GM12874 (cell line): Measurements from ENCODE around the gene NDUFS8.

Source experiments
- TF ChIP-seq, protein P1 (sequence below): IDR thresholded peaks from 2 replicates; pipeline ENCODE4 v1.5.1; 2011; ENCODE audit warnings: low read depth, mild to moderate bottlenecking, control low read depth, low read length, moderate library complexity; ENCODE audit not compliant: insufficient read depth

The NDUFS8 gene

DNA sequence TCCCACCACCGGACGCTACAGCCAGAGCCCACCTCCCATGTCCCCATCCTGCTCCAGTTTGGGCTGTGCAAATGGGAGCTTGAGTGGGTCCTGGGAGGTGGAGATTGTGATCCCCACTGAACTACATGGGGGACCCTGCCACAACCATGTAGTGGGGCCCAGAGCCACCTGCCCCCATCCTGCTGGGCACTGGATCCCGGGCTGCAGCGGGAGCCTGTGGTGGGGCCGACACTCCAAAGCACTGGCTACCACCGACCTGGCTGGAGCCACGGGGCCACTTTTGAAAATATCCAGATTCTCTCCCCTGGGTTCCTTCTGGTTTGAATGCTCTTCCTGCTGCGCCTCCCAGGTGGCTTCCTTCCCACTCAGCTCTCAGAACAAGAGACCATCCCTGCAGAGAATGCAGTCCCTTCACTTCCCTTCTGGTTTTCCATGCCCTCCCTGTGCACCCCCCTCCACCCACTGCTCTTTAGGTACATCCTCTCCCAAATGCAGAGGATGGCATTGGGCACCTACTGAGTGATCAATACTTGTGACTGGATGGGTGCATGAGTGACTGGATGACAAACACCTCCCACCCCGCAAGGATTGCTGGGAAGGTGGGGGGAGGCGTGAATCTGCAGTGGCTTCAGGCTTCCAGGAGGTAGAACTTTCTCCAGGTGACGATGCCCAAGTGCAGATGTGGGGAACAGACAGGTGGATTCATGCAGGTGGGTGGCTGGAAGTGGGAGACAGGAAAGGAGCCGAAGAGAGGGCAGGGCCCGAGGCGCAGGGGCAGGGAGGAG, 25.7 kb upstream of the NDUFS8 start:
- TF ChIP-seq, protein P1, sequence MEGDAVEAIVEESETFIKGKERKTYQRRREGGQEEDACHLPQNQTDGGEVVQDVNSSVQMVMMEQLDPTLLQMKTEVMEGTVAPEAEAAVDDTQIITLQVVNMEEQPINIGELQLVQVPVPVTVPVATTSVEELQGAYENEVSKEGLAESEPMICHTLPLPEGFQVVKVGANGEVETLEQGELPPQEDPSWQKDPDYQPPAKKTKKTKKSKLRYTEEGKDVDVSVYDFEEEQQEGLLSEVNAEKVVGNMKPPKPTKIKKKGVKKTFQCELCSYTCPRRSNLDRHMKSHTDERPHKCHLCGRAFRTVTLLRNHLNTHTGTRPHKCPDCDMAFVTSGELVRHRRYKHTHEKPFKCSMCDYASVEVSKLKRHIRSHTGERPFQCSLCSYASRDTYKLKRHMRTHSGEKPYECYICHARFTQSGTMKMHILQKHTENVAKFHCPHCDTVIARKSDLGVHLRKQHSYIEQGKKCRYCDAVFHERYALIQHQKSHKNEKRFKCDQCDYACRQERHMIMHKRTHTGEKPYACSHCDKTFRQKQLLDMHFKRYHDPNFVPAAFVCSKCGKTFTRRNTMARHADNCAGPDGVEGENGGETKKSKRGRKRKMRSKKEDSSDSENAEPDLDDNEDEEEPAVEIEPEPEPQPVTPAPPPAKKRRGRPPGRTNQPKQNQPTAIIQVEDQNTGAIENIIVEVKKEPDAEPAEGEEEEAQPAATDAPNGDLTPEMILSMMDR: no peak

DNA sequence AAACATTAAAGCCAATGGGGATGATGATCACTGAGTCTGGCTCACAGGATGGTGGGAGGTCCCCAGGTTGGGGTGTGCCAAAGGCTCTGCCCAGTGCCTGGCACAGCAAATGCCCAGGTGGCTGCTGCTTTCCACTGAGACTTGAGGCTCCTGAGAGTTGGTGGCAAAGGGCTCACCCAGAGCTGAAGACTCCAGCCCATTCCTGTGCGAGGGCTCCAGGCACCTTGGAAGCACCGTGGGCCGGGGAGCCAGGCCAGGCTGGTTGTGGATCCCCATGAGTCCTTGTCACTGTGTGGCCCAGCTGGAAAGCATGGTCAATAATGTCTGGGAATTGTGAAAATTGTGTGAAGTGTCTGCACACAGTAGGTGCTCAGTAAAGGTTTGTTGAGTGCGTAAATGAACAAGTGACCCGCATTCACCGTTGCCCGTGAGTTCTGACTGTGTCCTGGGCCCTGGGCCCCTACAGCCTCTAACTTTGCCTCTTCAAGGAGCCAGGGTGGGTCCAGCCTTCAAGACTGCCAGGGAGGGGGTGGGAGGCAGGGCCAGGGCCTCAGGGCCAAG, 23.8 kb upstream of the NDUFS8 start:
- TF ChIP-seq, protein P1: no peak

DNA sequence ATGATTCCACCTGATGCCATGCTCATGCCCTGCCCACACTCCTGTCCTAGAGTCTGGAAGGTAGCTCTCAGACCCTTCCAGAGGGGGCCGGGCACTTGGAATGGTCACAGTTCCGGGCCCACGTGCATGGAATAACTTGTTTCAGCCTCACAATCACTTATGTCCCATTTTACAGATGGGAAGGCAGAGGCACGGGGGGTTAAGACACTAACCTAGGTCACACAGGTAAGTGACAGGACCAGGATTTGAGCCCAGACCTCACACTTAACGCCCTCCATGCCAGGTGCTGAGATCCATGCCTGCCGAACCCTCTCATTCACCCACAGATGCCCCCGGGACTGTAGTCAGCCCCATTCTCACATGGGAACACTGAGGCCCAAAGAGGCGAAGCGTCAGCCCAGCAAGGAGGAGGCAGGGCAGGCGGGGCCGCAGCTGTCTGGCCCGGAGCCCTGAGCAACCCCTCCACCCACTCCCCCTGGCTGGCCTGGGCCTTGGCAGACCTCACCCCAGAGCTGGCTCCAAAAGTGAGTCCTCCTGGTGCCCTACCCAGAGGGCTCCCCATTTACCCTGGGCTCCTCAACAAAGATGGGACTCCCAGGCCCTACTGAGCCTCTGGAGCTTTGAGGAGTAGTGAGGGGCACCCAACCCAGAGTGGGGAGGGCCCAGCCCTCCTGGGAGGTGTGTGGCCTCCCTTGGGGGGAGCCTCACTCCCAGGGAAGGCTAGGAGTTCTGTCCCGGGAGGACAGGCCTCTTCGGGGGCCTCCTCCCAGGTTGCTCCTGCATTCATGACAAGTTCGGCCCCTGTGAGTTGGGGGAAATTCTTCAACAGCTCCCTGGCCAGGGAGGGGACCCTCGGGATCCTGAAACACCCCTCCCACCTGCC, 22.7 kb upstream of the NDUFS8 start:
- TF ChIP-seq, protein P1: no peak

DNA sequence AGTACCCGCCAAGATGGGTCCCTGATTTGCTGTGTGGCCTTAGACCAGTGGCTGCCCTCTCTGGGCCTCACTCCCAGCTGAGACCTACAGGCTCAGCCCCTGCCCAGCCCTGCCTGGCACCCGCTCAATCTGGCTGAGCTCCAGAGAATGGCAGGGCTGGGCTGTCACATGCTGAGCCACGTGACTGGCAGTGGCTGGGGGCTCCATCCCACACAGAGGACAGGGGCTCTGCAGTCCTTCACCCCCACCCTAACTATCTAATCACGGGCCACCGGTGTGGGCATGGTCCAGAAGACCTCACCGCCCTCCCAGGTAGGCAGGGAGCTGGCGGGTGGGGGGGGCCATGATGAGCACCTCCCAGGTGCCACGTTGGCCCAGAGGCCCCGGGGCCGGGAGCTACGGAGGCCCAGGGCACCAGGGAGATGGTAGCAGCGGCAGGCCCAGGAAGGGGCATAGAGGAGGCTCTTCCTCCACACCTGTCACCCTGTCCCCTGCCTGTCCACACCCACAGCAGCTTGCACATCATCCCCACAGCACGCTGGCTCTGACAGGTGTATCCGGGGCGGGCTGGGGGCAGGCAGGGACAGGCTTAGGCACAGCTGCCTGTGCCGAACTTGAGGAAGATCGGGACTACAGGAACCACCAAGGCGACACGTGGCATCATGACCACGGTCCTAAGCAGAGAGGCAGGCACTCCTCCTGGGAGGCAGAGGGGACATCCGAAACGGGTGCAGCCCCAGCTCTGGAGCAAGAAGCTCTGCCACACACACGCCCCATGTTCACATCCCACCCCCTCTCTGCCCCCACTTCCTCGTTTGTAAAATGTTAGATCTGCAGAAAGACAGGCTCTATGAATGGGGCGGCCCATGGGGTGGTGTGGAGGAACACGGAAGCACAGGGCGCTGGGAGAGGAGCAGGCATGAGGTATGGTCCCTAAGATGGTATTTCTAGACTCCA, 21.8 kb upstream of the NDUFS8 start:
- TF ChIP-seq, protein P1: no peak

DNA sequence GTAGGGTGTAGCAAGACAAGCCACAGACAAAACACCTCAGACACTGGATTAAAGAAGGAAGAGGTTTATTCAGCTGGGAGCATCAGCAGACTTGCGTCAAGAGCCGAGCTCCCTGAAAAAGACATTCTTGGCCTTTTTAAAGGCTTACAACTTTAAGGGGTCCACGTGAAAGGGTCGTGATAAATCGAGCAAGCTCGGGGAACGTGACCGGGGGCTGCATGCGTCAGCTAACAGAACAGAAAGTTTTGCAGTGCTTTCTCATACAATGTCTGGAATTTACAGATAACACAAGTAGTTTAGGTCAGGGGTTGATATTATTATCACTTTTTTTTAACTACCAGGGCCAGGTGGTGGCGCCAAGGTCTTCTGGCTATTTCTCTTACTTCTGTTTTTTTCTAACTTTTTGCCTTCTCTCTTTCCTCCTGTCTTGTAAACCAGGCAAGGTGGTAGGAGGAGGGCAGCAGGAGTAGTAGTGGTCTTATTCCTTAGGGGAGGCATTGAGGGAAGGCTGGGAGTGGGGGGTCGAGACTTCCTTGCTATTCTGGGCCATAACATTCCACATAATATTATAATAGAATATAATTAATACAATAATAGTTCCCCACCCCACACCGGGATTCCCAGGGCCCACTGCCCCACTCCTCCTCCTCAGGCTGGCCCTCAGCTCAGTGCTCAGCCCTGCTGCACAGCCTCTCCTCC, 20.9 kb upstream of the NDUFS8 start:
- TF ChIP-seq, protein P1: peak; percentile 36

DNA sequence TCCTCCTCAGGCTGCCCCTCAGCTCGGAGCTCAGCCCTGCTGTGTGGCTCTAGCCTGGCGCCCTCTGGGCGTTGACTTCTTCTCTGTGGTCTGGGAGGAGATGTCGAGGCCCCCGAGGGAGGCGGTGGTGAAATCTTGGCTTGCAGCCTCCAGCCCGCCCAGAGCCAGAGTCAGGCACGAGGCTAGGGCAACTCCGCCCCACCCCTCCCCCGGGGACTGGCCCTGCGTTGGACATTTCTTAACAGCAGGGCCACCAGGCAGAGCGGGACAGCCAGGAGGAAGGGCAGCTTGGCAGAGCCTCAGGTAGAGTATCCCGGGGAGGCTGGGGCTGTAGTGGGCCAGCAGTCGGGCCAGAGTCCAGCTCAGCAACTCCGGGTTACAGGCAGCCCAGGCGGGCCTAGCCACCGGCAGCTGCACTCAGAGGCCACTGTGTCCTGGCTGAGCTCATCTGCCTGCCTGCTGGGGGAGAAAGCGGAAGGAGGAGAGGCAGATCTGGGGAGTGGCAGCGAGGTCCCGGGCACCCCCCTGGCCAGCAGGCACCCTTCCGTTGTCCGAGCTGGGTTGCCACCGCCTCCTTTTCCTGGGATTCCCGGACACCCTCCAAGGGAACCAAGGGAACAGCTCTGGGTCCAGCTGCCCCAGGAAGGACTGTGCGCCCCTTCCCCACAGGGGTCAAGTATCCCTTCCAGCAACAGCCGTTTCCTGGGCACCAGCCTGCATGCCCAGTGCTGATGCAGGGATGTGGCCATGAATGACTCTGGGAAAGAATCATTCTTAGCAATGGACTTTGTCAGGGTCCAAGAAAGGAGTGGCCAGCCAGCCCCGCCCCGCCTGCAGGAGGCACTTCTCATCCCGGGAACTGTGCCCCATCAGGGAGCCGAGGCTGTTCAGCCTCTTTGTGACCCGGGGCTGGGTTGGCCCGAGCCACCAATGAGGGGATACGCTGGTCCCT, 20.1 kb upstream of the NDUFS8 start, which contains the start of gene ALDH3B1:
ALDH3B1 (plus strand) TSS at position 238 of the 952 bp plus-strand sequence. CDS start 4,971 bp downstream, outside the sequence.
- TF ChIP-seq, protein P1: no peak
